HCT116 (cell line): Measurements from ENCODE around the gene MMP21.

Experiments used
- CTCF ChIP-seq, 3 experiments: fragments of 200-600 bp in 1 of 3; sonication (generic) in 1 of 3; IDR thresholded peaks in 2 of 3; conservative IDR thresholded peaks in 1 of 3; 2 replicates each; pipeline ENCODE4 v1.5.1; 2012 to 2017; ENCODE audit warnings: low read depth in 2 of 3, low read length in 2 of 3, antibody characterized with exemption in 1 of 3, borderline replicate concordance in 1 of 3, control low read depth in 1 of 3, mild to moderate bottlenecking in 1 of 3, mixed read lengths in 1 of 3, mixed run types in 1 of 3, moderate library complexity in 1 of 3; ENCODE audit not compliant: insufficient read depth in 1 of 3
- POLR2AphosphoS5 ChIP-seq: IDR thresholded peaks from 2 replicates; pipeline ENCODE4 v1.6.1; 2011; ENCODE audit warnings: mild to moderate bottlenecking, low read depth, low read length, moderate library complexity
- RAD21 ChIP-seq: IDR thresholded peaks from 2 replicates; pipeline ENCODE4 v1.6.1; 2012; ENCODE audit warnings: low read depth, mild to moderate bottlenecking

- TF ChIP-seq POLR2AphosphoS5 (no peak), RAD21 (no peak), CTCF (IDR thresholded peaks at IDR 0.05 in 2 of 3, conservative IDR thresholded peaks at IDR 0.05 in 1 of 3; ENCODE audit: borderline replicate concordance in 1 of 3, insufficient read depth in 1 of 3, low read depth in 2 of 3, low read length in 2 of 3) (no peak)
These were observed at the start of gene MMP21 for GRCh38 chr10:125775491-125776106.
